HCT116 (cell line): ENCODE data around the gene OLFML1. TPM values are rescaled to one million over a fixed set of nuclear protein-coding genes. Genes with fewer than 3 reads are reported as not detected.

Experiments used
- ATAC-seq: fragments of 200-7000 bp; cut with Tn5 transposase; 2 replicates; pipeline ENCODE4 v1.9.1; 2020; ENCODE audit warnings: mild to moderate bottlenecking, moderate library complexity
- BruUV-seq: library from RNA; stranded (reverse); fragments of 400-500 nt; replicated peaks from 2 replicates; lab custom pipeline; 2021; lab: Mats Ljungman, UMichigan
- CTCF ChIA-PET: fragments of 300-600 bp; sonication (Branson Sonifier 250); formaldehyde crosslinking; loops from one replicate; lab custom pipeline; 2021; ENCODE audit warnings: antibody characterized with exemption; lab: Charles Lee
- POLR2A ChIA-PET: fragments of 300-600, 350-600 bp; sonication (Branson Sonifier 250); formaldehyde crosslinking; loops from one replicate; lab custom pipeline; 2021; ENCODE audit warnings: antibody characterized with exemption; lab: Charles Lee
- RAD21 ChIA-PET, 2 experiments: fragments of 300-600 bp; sonication (Branson Sonifier 250); formaldehyde crosslinking; loops; one replicate each; lab custom pipeline; 2023; ENCODE audit warnings: low total read pairs in 2 of 2; ENCODE audit not compliant: uncharacterized antibody in 2 of 2, unreplicated experiment in 2 of 2, low non-redundant PET in 1 of 2; lab: Charles Lee
- DNase-seq: peaks from one replicate; pipeline ENCODE4 v3.0.0-alpha.2; 2010; ENCODE audit warnings: low read depth, low spot score
- H2AFZ ChIP-seq: fragments of 200-600 bp; shearing (Covaris generic), sonication (generic); 2 replicates; pipeline ENCODE4 v1.6.1; 2017; ENCODE audit warnings: low read depth, mixed run types, mixed read lengths, antibody characterized with exemption, low read length; ENCODE audit not compliant: poor library complexity, severe bottlenecking
- H3K27ac ChIP-seq: 2 replicates; pipeline ENCODE4 v1.5.1; 2012; ENCODE audit warnings: low read depth, low read length
- H3K27me3 ChIP-seq: fragments of 200-600 bp; sonication (generic); 2 replicates; pipeline ENCODE4 v1.6.1; 2016; ENCODE audit warnings: mixed run types, low read length, mixed read lengths; ENCODE audit not compliant: insufficient read depth
- H3K36me3 ChIP-seq, 2 experiments: fragments of 200-500 bp in 1 of 2; fragments of 200-600 bp in 1 of 2; sonication (Bioruptor generic) in 1 of 2; sonication (generic) in 1 of 2; 2 replicates each; pipeline versions ENCODE4 v1.5.1 to v1.6.1; 2014 to 2016; ENCODE audit warnings: low read length in 2 of 2, inconsistent platforms in 1 of 2, mixed read lengths in 1 of 2, mixed run types in 1 of 2; ENCODE audit not compliant: insufficient read depth in 2 of 2, control insufficient read depth in 1 of 2
- H3K4me1 ChIP-seq, 2 experiments: fragments of 200-600 bp in 1 of 2; sonication (generic) in 1 of 2; 2 replicates each; pipeline versions ENCODE4 v1.5.1 to v1.6.1; 2012 to 2017; ENCODE audit warnings: low read length in 2 of 2, inconsistent platforms in 1 of 2, mild to moderate bottlenecking in 1 of 2, mixed read lengths in 1 of 2, mixed run types in 1 of 2, moderate library complexity in 1 of 2; ENCODE audit not compliant: insufficient read depth in 2 of 2, control insufficient read depth in 1 of 2
- H3K4me2 ChIP-seq: fragments of 200-600 bp; sonication (generic); 2 replicates; pipeline ENCODE4 v1.6.1; 2017; ENCODE audit warnings: mixed run types, low read length, mixed read lengths
- H3K4me3 ChIP-seq, 2 experiments: fragments of 200-600 bp in 1 of 2; sonication (generic) in 1 of 2; replicated peaks in 1 of 2; 2 replicates each; pipeline ENCODE4 v1.5.1; 2011 to 2016; ENCODE audit warnings: low read length in 2 of 2, control low read depth in 1 of 2, low read depth in 1 of 2, mild to moderate bottlenecking in 1 of 2, mixed read lengths in 1 of 2, mixed run types in 1 of 2
- H3K79me2 ChIP-seq: fragments of 200-600 bp; sonication (generic); 2 replicates; pipeline ENCODE4 v1.6.1; 2017; ENCODE audit warnings: mild to moderate bottlenecking, mixed run types, low read length, moderate library complexity, mixed read lengths; ENCODE audit not compliant: insufficient read depth
- H3K9ac ChIP-seq: fragments of 200-600 bp; sonication (generic); 2 replicates; pipeline ENCODE4 v1.6.1; 2016; ENCODE audit warnings: low read length, mixed read lengths
- H3K9me2 ChIP-seq: fragments of 200-600 bp; sonication (generic), shearing (Covaris generic); 2 replicates; pipeline ENCODE4 v1.6.1; 2017; ENCODE audit warnings: mixed run types, mild to moderate bottlenecking, moderate library complexity; ENCODE audit not compliant: insufficient read depth
- H3K9me3 ChIP-seq, 2 experiments: fragments of 200-500 bp in 1 of 2; fragments of 200-600 bp in 1 of 2; sonication (Bioruptor generic) in 1 of 2; sonication (generic) in 1 of 2; 2 replicates each; pipeline ENCODE4 v1.6.1; 2014 to 2017; ENCODE audit warnings: low read length in 2 of 2, mixed read lengths in 2 of 2, inconsistent platforms in 1 of 2, low read depth in 1 of 2, mild to moderate bottlenecking in 1 of 2, mixed run types in 1 of 2, moderate library complexity in 1 of 2; ENCODE audit not compliant: control insufficient read depth in 1 of 2, insufficient read depth in 1 of 2
- H4K20me1 ChIP-seq: fragments of 200-600 bp; sonication (generic), shearing (Covaris generic); 2 replicates; pipeline ENCODE4 v1.6.1; 2017; ENCODE audit warnings: mixed run types, mild to moderate bottlenecking, moderate library complexity; ENCODE audit not compliant: insufficient read depth
- CBX3 ChIP-seq: IDR thresholded peaks from 2 replicates; pipeline ENCODE4 v1.6.1; 2012; ENCODE audit warnings: low read depth
- CEBPB ChIP-seq: IDR thresholded peaks from 2 replicates; pipeline ENCODE4 v1.6.1; 2012; ENCODE audit warnings: low read depth
- CTCF ChIP-seq, 3 experiments: fragments of 200-600 bp in 1 of 3; sonication (generic) in 1 of 3; IDR thresholded peaks in 2 of 3; conservative IDR thresholded peaks in 1 of 3; 2 replicates each; pipeline ENCODE4 v1.5.1; 2012 to 2017; ENCODE audit warnings: low read depth in 2 of 3, low read length in 2 of 3, antibody characterized with exemption in 1 of 3, borderline replicate concordance in 1 of 3, control low read depth in 1 of 3, mild to moderate bottlenecking in 1 of 3, mixed read lengths in 1 of 3, mixed run types in 1 of 3, moderate library complexity in 1 of 3; ENCODE audit not compliant: insufficient read depth in 1 of 3
- EZH2 ChIP-seq: fragments of 200-600 bp; sonication (generic); IDR thresholded peaks from 2 replicates; pipeline ENCODE4 v1.6.1; 2017; ENCODE audit warnings: antibody characterized with exemption, mixed run types
- EZH2phosphoT487 ChIP-seq: fragments of 200-600 bp; IDR thresholded peaks from 2 replicates; pipeline ENCODE4 v1.6.1; 2018; ENCODE audit warnings: antibody characterized with exemption, borderline replicate concordance
- JUND ChIP-seq: IDR thresholded peaks from 2 replicates; pipeline ENCODE4 v1.6.1; 2012
- MAX ChIP-seq: IDR thresholded peaks from 2 replicates; pipeline ENCODE4 v1.6.1; 2012
- POLR2A ChIP-seq: IDR thresholded peaks from 2 replicates; pipeline ENCODE4 v1.7.0; 2011; ENCODE audit warnings: borderline replicate concordance; ENCODE audit not compliant: insufficient read depth, insufficient read length; ENCODE audit errors: extremely low read depth
- SIN3A ChIP-seq: IDR thresholded peaks from 2 replicates; pipeline ENCODE4 v1.6.1; 2012; ENCODE audit warnings: low read depth
- SP1 ChIP-seq: IDR thresholded peaks from 2 replicates; pipeline ENCODE4 v1.6.1; 2012; ENCODE audit warnings: low read depth
- intact Hi-C: fragments of 100-400 bp; cut with micrococcal nuclease; formaldehyde crosslinking; loops from 2 replicates; pipeline ENCODE4 v1.10.0; 2022
- total RNA-seq: library from RNA; stranded (reverse); gene quantifications from one replicate; pipeline ENCODE4 v1.2.1, GENCODE V29; 2021; ENCODE audit not compliant: unreplicated experiment

The OLFML1 gene
- total RNA-seq, 1 experiment from 2014 or later = not detected

GRCh38 chr11:7530013-7530640 lies 44.8 kb downstream of the OLFML1 start:
- ATAC-seq (no peak), DNase-seq (no peak)
- no peak overlapping the region for H3K27ac ChIP-seq
- no peaks in the 10 kb centered on the region for H3K9me3 ChIP-seq
- no peaks in the 10 kb centered on the region for H3K79me2 ChIP-seq
- RAD21 ChIA-PET = no interaction called here
- no peaks in the 10 kb centered on the region for H3K4me1 ChIP-seq
- peaks cover 9% of the 10 kb centered on the region; the same call in 1 of the 2 replicates for H3K27me3 ChIP-seq
- intact Hi-C loops = no loop called here
- H2AFZ ChIP-seq = no peak overlapping the region
- POLR2A ChIA-PET = no interaction called here
- H3K4me3 ChIP-seq = no peak overlapping the region
- no TSS peak for BruUV-seq
- no peaks in the 10 kb centered on the region for H3K9me2 ChIP-seq
- H3K9ac ChIP-seq = no peak overlapping the region
- no peaks in the 10 kb centered on the region for H4K20me1 ChIP-seq
- TF ChIP-seq POLR2A = no peak
- TF ChIP-seq, all 23 proteins: peak for 0
- Histone ChIP-seq H3K36me3 (no peaks in the 10 kb centered on the region), H3K4me2 (no peak overlapping the region)
- CTCF ChIA-PET = no interaction called here

GRCh38 chr11:7531011-7531410 lies 45.7 kb downstream of the OLFML1 start:
- H3K4me1 ChIP-seq = no peaks in the 10 kb centered on the region
- ChIA-PET CTCF (no interaction called here), POLR2A (no interaction called here), RAD21 (no interaction called here)
- ATAC-seq = no peak
- H3K4me2 ChIP-seq = no peak overlapping the region
- H3K4me3 ChIP-seq = no peak overlapping the region
- H4K20me1 ChIP-seq = no peaks in the 10 kb centered on the region
- no peaks in the 10 kb centered on the region for H3K79me2 ChIP-seq
- H3K9me3 ChIP-seq = no peaks in the 10 kb centered on the region
- H2AFZ ChIP-seq = no peak overlapping the region
- intact Hi-C loops = no loop called here
- no peak for DNase-seq
- H3K27me3 ChIP-seq = peaks cover 4% of the 10 kb centered on the region; the same call in 1 of the 2 replicates
- no peak for TF ChIP-seq EZH2phosphoT487
- TF ChIP-seq CEBPB = no peak
- no peak for TF ChIP-seq JUND
- no peak for TF ChIP-seq SP1
- TF ChIP-seq CBX3 = no peak
- no peak for TF ChIP-seq CTCF (IDR thresholded peaks at IDR 0.05 in 2 of 3, conservative IDR thresholded peaks at IDR 0.05 in 1 of 3; ENCODE audit: borderline replicate concordance in 1 of 3, insufficient read depth in 1 of 3, low read depth in 2 of 3, low read length in 2 of 3)
- no peak for TF ChIP-seq MAX
- no peak for TF ChIP-seq SIN3A
- TF ChIP-seq EZH2 = no peak
- no peaks in the 10 kb centered on the region for H3K9me2 ChIP-seq
- no TSS peak for BruUV-seq
- no peak overlapping the region for H3K9ac ChIP-seq
- no peaks in the 10 kb centered on the region for H3K36me3 ChIP-seq
- no peak overlapping the region for H3K27ac ChIP-seq
